HCT116 (cell line): Measurements from ENCODE around the gene EIF4G3. TPM values are rescaled to one million over a fixed set of nuclear protein-coding genes. Genes with fewer than 3 reads are reported as not detected.

Experiments used
- ATAC-seq: fragments of 200-7000 bp; cut with Tn5 transposase; 2 replicates; pipeline ENCODE4 v1.9.1; 2020; ENCODE audit warnings: mild to moderate bottlenecking, moderate library complexity
- BruUV-seq: library from RNA; stranded (reverse); fragments of 400-500 nt; replicated peaks from 2 replicates; lab custom pipeline; 2021; lab: Mats Ljungman, UMichigan
- CTCF ChIA-PET: fragments of 300-600 bp; sonication (Branson Sonifier 250); formaldehyde crosslinking; loops from one replicate; lab custom pipeline; 2021; ENCODE audit warnings: antibody characterized with exemption; lab: Charles Lee
- POLR2A ChIA-PET: fragments of 300-600, 350-600 bp; sonication (Branson Sonifier 250); formaldehyde crosslinking; loops from one replicate; lab custom pipeline; 2021; ENCODE audit warnings: antibody characterized with exemption; lab: Charles Lee
- RAD21 ChIA-PET, 2 experiments: fragments of 300-600 bp; sonication (Branson Sonifier 250); formaldehyde crosslinking; loops; one replicate each; lab custom pipeline; 2023; ENCODE audit warnings: low total read pairs in 2 of 2; ENCODE audit not compliant: uncharacterized antibody in 2 of 2, unreplicated experiment in 2 of 2, low non-redundant PET in 1 of 2; lab: Charles Lee
- DNase-seq: peaks from one replicate; pipeline ENCODE4 v3.0.0-alpha.2; 2010; ENCODE audit warnings: low read depth, low spot score
- H2AFZ ChIP-seq: fragments of 200-600 bp; shearing (Covaris generic), sonication (generic); 2 replicates; pipeline ENCODE4 v1.6.1; 2017; ENCODE audit warnings: low read depth, mixed run types, mixed read lengths, antibody characterized with exemption, low read length; ENCODE audit not compliant: poor library complexity, severe bottlenecking
- H3K27ac ChIP-seq: 2 replicates; pipeline ENCODE4 v1.5.1; 2012; ENCODE audit warnings: low read depth, low read length
- H3K27me3 ChIP-seq: fragments of 200-600 bp; sonication (generic); 2 replicates; pipeline ENCODE4 v1.6.1; 2016; ENCODE audit warnings: mixed run types, low read length, mixed read lengths; ENCODE audit not compliant: insufficient read depth
- H3K36me3 ChIP-seq, 2 experiments: fragments of 200-500 bp in 1 of 2; fragments of 200-600 bp in 1 of 2; sonication (Bioruptor generic) in 1 of 2; sonication (generic) in 1 of 2; 2 replicates each; pipeline versions ENCODE4 v1.5.1 to v1.6.1; 2014 to 2016; ENCODE audit warnings: low read length in 2 of 2, inconsistent platforms in 1 of 2, mixed read lengths in 1 of 2, mixed run types in 1 of 2; ENCODE audit not compliant: insufficient read depth in 2 of 2, control insufficient read depth in 1 of 2
- H3K4me1 ChIP-seq, 2 experiments: fragments of 200-600 bp in 1 of 2; sonication (generic) in 1 of 2; 2 replicates each; pipeline versions ENCODE4 v1.5.1 to v1.6.1; 2012 to 2017; ENCODE audit warnings: low read length in 2 of 2, inconsistent platforms in 1 of 2, mild to moderate bottlenecking in 1 of 2, mixed read lengths in 1 of 2, mixed run types in 1 of 2, moderate library complexity in 1 of 2; ENCODE audit not compliant: insufficient read depth in 2 of 2, control insufficient read depth in 1 of 2
- H3K4me2 ChIP-seq: fragments of 200-600 bp; sonication (generic); 2 replicates; pipeline ENCODE4 v1.6.1; 2017; ENCODE audit warnings: mixed run types, low read length, mixed read lengths
- H3K4me3 ChIP-seq, 2 experiments: fragments of 200-600 bp in 1 of 2; sonication (generic) in 1 of 2; replicated peaks in 1 of 2; 2 replicates each; pipeline ENCODE4 v1.5.1; 2011 to 2016; ENCODE audit warnings: low read length in 2 of 2, control low read depth in 1 of 2, low read depth in 1 of 2, mild to moderate bottlenecking in 1 of 2, mixed read lengths in 1 of 2, mixed run types in 1 of 2
- H3K79me2 ChIP-seq: fragments of 200-600 bp; sonication (generic); 2 replicates; pipeline ENCODE4 v1.6.1; 2017; ENCODE audit warnings: mild to moderate bottlenecking, mixed run types, low read length, moderate library complexity, mixed read lengths; ENCODE audit not compliant: insufficient read depth
- H3K9ac ChIP-seq: fragments of 200-600 bp; sonication (generic); 2 replicates; pipeline ENCODE4 v1.6.1; 2016; ENCODE audit warnings: low read length, mixed read lengths
- H3K9me2 ChIP-seq: fragments of 200-600 bp; sonication (generic), shearing (Covaris generic); 2 replicates; pipeline ENCODE4 v1.6.1; 2017; ENCODE audit warnings: mixed run types, mild to moderate bottlenecking, moderate library complexity; ENCODE audit not compliant: insufficient read depth
- H3K9me3 ChIP-seq, 2 experiments: fragments of 200-500 bp in 1 of 2; fragments of 200-600 bp in 1 of 2; sonication (Bioruptor generic) in 1 of 2; sonication (generic) in 1 of 2; 2 replicates each; pipeline ENCODE4 v1.6.1; 2014 to 2017; ENCODE audit warnings: low read length in 2 of 2, mixed read lengths in 2 of 2, inconsistent platforms in 1 of 2, low read depth in 1 of 2, mild to moderate bottlenecking in 1 of 2, mixed run types in 1 of 2, moderate library complexity in 1 of 2; ENCODE audit not compliant: control insufficient read depth in 1 of 2, insufficient read depth in 1 of 2
- H4K20me1 ChIP-seq: fragments of 200-600 bp; sonication (generic), shearing (Covaris generic); 2 replicates; pipeline ENCODE4 v1.6.1; 2017; ENCODE audit warnings: mixed run types, mild to moderate bottlenecking, moderate library complexity; ENCODE audit not compliant: insufficient read depth
- CBX3 ChIP-seq: IDR thresholded peaks from 2 replicates; pipeline ENCODE4 v1.6.1; 2012; ENCODE audit warnings: low read depth
- EGR1 ChIP-seq: IDR thresholded peaks from 2 replicates; pipeline ENCODE4 v1.6.1; 2012; ENCODE audit warnings: low read depth
- ELF1 ChIP-seq: IDR thresholded peaks from 2 replicates; pipeline ENCODE4 v1.6.1; 2012; ENCODE audit warnings: low read depth, borderline replicate concordance
- EZH2 ChIP-seq: fragments of 200-600 bp; sonication (generic); IDR thresholded peaks from 2 replicates; pipeline ENCODE4 v1.6.1; 2017; ENCODE audit warnings: antibody characterized with exemption, mixed run types
- JUND ChIP-seq: IDR thresholded peaks from 2 replicates; pipeline ENCODE4 v1.6.1; 2012
- SP1 ChIP-seq: IDR thresholded peaks from 2 replicates; pipeline ENCODE4 v1.6.1; 2012; ENCODE audit warnings: low read depth
- YY1 ChIP-seq: IDR thresholded peaks from 2 replicates; pipeline ENCODE4 v1.6.1; 2011; ENCODE audit warnings: low read length, low read depth, moderate library complexity, mild to moderate bottlenecking; ENCODE audit not compliant: insufficient replicate concordance; ENCODE audit errors: extremely low read depth
- ZBTB33 ChIP-seq: IDR thresholded peaks from 2 replicates; pipeline ENCODE4 v1.6.1; 2011; ENCODE audit warnings: mild to moderate bottlenecking, low read length, moderate library complexity; ENCODE audit not compliant: insufficient replicate concordance; ENCODE audit errors: extremely low read depth
- ZFX ChIP-seq: fragments of 450-650 bp; IDR thresholded peaks from 2 replicates; pipeline ENCODE4 v1.6.1; 2017
- ZNF274 ChIP-seq: fragments of 200-500 bp; sonication (Bioruptor generic); IDR thresholded peaks from 2 replicates; pipeline ENCODE4 v1.6.1; 2014; ENCODE audit warnings: mild to moderate bottlenecking, low read depth, low read length, inconsistent platforms
- intact Hi-C: fragments of 100-400 bp; cut with micrococcal nuclease; formaldehyde crosslinking; loops from 2 replicates; pipeline ENCODE4 v1.10.0; 2022
- total RNA-seq: library from RNA; stranded (reverse); gene quantifications from one replicate; pipeline ENCODE4 v1.2.1, GENCODE V29; 2021; ENCODE audit not compliant: unreplicated experiment

EIF4G3 gene
- total RNA-seq, 1 experiment from 2014 or later, result 40.1 TPM

GRCh38 chr1:21066356-21067012 lies 110.2 kb downstream of the EIF4G3 start:
- Histone ChIP-seq H4K20me1 (no peaks in the 10 kb centered on the region), H3K9me2 (no peaks in the 10 kb centered on the region), H3K36me3 (no peaks in the 10 kb centered on the region), H3K4me2 (no peak overlapping the region), H3K4me1 (no peaks in the 10 kb centered on the region), H3K79me2 (no peaks in the 10 kb centered on the region), H3K27me3 (no peaks in the 10 kb centered on the region), H3K4me3 (no peak overlapping the region), H3K27ac (no peak overlapping the region), H2AFZ (no peak overlapping the region), H3K9me3 (no peaks in the 10 kb centered on the region), H3K9ac (no peak overlapping the region)
- intact Hi-C loops, result no loop called here
- CTCF ChIA-PET, result no interaction called here
- DNase-seq (no peak), ATAC-seq (no peak)
- POLR2A ChIA-PET, result no interaction called here
- RAD21 ChIA-PET, result no interaction called here
- no peak for TF ChIP-seq YY1
- no peak for TF ChIP-seq SP1
- TF ChIP-seq ZNF274, result no peak
- no peak for TF ChIP-seq ELF1
- no peak for TF ChIP-seq ZFX
- TF ChIP-seq EZH2, result no peak
- TF ChIP-seq CBX3, result no peak
- TF ChIP-seq ZBTB33, result no peak
- TF ChIP-seq JUND, result no peak
- TF ChIP-seq EGR1, result no peak
- no TSS peak for BruUV-seq
